Loucy (cell line): ENCODE measurements around the gene DIPK1A.

Source experiments
- EZH2phosphoT487 ChIP-seq: fragments of 200-600 bp; IDR thresholded peaks from 2 replicates; pipeline ENCODE4 v1.6.1; 2018; ENCODE audit warnings: antibody characterized with exemption, mild to moderate bottlenecking, moderate library complexity, borderline replicate concordance
- TF ChIP-seq, protein P1 (sequence below): fragments of 200-600 bp; sonication (generic); conservative IDR thresholded peaks from 2 replicates; pipeline ENCODE4 v1.5.1; 2014; ENCODE audit warnings: mild to moderate bottlenecking, antibody characterized with exemption, low read length

DNA sequence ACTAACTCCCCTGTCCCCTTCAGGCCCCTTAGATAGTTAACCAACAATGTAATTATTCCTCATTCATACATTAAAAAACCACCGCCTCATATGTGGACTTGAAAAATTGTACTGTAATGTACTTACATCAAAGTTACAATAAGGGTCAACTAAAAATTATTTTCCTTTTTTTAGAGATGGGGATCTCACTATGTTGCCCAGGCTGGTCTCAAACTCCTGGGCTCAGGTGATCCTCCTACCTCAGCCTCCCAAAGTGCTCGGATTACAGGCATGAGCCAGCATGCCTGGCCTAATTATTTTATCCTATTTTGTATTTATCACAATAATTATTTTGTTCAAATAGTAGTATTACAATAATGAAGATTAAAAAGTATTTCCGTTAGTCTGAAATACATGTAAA lies 116.8 kb downstream of the DIPK1A start:
- TF ChIP-seq, protein P1, sequence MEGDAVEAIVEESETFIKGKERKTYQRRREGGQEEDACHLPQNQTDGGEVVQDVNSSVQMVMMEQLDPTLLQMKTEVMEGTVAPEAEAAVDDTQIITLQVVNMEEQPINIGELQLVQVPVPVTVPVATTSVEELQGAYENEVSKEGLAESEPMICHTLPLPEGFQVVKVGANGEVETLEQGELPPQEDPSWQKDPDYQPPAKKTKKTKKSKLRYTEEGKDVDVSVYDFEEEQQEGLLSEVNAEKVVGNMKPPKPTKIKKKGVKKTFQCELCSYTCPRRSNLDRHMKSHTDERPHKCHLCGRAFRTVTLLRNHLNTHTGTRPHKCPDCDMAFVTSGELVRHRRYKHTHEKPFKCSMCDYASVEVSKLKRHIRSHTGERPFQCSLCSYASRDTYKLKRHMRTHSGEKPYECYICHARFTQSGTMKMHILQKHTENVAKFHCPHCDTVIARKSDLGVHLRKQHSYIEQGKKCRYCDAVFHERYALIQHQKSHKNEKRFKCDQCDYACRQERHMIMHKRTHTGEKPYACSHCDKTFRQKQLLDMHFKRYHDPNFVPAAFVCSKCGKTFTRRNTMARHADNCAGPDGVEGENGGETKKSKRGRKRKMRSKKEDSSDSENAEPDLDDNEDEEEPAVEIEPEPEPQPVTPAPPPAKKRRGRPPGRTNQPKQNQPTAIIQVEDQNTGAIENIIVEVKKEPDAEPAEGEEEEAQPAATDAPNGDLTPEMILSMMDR: no peak
- no peak for TF ChIP-seq EZH2phosphoT487
